B cell (primary cell): ENCODE data around the gene CABLES1.

Experiments
- EZH2 ChIP-seq: IDR thresholded peaks from 2 replicates; pipeline ENCODE4 v1.6.1; 2012; ENCODE audit warnings: borderline replicate concordance, low read depth, mild to moderate bottlenecking, moderate library complexity, low read length; ENCODE audit not compliant: insufficient read depth, poor library complexity, severe bottlenecking
- TF ChIP-seq, protein P1 (sequence below): fragments of 200-600 bp; IDR thresholded peaks from one replicate; pipeline ENCODE4 v1.8.0; 2022; ENCODE audit warnings: antibody characterized with exemption, mild to moderate bottlenecking

DNA sequence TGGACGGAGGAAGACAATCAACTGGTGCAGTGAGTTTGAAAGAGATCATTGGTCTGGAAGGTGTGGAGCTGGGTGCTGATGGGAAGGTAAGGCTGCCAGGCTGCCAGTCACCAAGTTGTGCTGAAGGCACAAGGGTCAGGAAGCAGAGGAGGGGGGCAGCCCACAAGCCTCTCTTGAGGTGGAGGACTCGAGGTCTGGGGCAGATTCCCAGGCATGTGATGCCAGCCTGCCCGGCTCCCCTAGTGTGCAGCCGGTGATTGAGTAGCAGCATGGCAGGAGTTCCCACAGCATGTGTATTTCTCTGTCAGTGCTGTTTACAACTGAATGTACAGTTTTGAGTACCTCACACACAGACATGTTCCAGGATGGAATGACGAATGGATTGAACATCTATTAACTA lies 99.3 kb downstream of the CABLES1 start:
- TF ChIP-seq, protein P1, sequence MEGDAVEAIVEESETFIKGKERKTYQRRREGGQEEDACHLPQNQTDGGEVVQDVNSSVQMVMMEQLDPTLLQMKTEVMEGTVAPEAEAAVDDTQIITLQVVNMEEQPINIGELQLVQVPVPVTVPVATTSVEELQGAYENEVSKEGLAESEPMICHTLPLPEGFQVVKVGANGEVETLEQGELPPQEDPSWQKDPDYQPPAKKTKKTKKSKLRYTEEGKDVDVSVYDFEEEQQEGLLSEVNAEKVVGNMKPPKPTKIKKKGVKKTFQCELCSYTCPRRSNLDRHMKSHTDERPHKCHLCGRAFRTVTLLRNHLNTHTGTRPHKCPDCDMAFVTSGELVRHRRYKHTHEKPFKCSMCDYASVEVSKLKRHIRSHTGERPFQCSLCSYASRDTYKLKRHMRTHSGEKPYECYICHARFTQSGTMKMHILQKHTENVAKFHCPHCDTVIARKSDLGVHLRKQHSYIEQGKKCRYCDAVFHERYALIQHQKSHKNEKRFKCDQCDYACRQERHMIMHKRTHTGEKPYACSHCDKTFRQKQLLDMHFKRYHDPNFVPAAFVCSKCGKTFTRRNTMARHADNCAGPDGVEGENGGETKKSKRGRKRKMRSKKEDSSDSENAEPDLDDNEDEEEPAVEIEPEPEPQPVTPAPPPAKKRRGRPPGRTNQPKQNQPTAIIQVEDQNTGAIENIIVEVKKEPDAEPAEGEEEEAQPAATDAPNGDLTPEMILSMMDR = no peak
- no peak for TF ChIP-seq EZH2
